Measurements from ENCODE around the gene SYK.

DNA sequence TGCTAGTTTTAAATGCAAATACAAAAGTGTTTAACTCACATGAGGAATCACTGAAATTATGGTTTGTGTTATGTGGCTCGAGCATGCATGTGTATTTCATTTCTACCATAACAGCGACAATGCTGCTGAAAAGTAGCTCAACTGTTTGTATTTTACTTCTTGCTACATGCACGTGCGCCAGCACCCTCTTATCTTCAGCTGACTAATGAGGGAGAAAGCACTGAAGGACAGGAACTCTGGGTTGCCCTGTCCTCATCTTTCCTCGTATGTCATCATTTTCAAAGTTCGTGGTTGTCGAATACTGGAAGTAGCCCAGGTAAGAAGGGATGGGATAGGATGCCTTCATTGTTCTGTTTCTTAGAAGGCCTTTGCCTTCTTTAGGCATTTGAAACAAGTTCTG lies 120.3 kb downstream of the SYK start:
- TF ChIP-seq, protein P1, sequence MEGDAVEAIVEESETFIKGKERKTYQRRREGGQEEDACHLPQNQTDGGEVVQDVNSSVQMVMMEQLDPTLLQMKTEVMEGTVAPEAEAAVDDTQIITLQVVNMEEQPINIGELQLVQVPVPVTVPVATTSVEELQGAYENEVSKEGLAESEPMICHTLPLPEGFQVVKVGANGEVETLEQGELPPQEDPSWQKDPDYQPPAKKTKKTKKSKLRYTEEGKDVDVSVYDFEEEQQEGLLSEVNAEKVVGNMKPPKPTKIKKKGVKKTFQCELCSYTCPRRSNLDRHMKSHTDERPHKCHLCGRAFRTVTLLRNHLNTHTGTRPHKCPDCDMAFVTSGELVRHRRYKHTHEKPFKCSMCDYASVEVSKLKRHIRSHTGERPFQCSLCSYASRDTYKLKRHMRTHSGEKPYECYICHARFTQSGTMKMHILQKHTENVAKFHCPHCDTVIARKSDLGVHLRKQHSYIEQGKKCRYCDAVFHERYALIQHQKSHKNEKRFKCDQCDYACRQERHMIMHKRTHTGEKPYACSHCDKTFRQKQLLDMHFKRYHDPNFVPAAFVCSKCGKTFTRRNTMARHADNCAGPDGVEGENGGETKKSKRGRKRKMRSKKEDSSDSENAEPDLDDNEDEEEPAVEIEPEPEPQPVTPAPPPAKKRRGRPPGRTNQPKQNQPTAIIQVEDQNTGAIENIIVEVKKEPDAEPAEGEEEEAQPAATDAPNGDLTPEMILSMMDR (IDR thresholded peaks at IDR 0.05): no peak
- no peak for TF ChIP-seq POLR2A (IDR thresholded peaks at IDR 0.05)
